HEK293 (cell line): ENCODE data around the gene THSD7B.

Source experiments
- CTCF ChIA-PET: fragments of 350-600 bp; formaldehyde crosslinking; extraction: SDS; loops from one replicate; lab custom pipeline; 2021; ENCODE audit warnings: antibody characterized with exemption; lab: Yijun Ruan, JAX
- POLR2A ChIA-PET: fragments of 300-600 bp; formaldehyde crosslinking; extraction: SDS; loops from one replicate; lab custom pipeline; 2020; ENCODE audit warnings: antibody characterized with exemption, inconsistent platforms; lab: Yijun Ruan, JAX
- H3K27ac ChIP-seq: fragments of 200-500 bp; sonication (Bioruptor generic); 2 replicates; pipeline ENCODE4 v1.5.1; 2014; ENCODE audit warnings: low read depth, low read length, control low read depth, inconsistent platforms; ENCODE audit errors: extremely low read depth
- H3K36me3 ChIP-seq, 2 experiments: fragments of 200-500 bp in 1 of 2; sonication (Bioruptor generic) in 1 of 2; 1 replicate in 1 of 2; 2 replicates in 1 of 2; pipeline ENCODE4 v1.5.1; 2014 to 2017; ENCODE audit warnings: inconsistent platforms in 2 of 2, low read length in 2 of 2; ENCODE audit not compliant: control insufficient read depth in 2 of 2, insufficient read depth in 1 of 2
- H3K4me1 ChIP-seq: fragments of 200-500 bp; sonication (Bioruptor generic); 2 replicates; pipeline ENCODE4 v1.5.1; 2014; ENCODE audit warnings: mild to moderate bottlenecking, low read length, inconsistent platforms; ENCODE audit not compliant: control insufficient read depth, insufficient read depth
- H3K4me3 ChIP-seq: 2 replicates; pipeline ENCODE4 v1.5.1; 2011; ENCODE audit warnings: low read depth, mild to moderate bottlenecking, control low read depth, low read length, moderate library complexity
- H3K9me3 ChIP-seq: fragments of 200-500 bp; sonication (Bioruptor generic); 2 replicates; pipeline ENCODE4 v1.5.1; 2014; ENCODE audit warnings: low read depth, low read length, inconsistent platforms; ENCODE audit not compliant: control insufficient read depth, insufficient read depth
- GFI1B ChIP-seq: fragments of 450-650 bp; formaldehyde crosslinking; IDR thresholded peaks from 2 replicates; pipeline ENCODE4 v1.5.1; 2016; ENCODE audit warnings: missing biosample characterization, missing genetic modification characterization
- OVOL3 ChIP-seq: fragments of 450-650 bp; formaldehyde crosslinking; IDR thresholded peaks from 2 replicates; pipeline ENCODE4 v1.5.1; 2016; ENCODE audit warnings: missing biosample characterization, missing genetic modification characterization
- SP3 ChIP-seq: fragments of 450-650 bp; formaldehyde crosslinking; IDR thresholded peaks from 2 replicates; pipeline ENCODE4 v1.5.1; 2016; ENCODE audit warnings: missing biosample characterization, missing genetic modification characterization
- ZBTB48 ChIP-seq: fragments of 450-650 bp; formaldehyde crosslinking; IDR thresholded peaks from 2 replicates; pipeline ENCODE4 v1.5.1; 2016; ENCODE audit warnings: missing biosample characterization, missing genetic modification characterization
- ZFP69B ChIP-seq: fragments of 450-650 bp; formaldehyde crosslinking; IDR thresholded peaks from 2 replicates; pipeline ENCODE4 v1.5.1; 2016; ENCODE audit warnings: missing biosample characterization, missing genetic modification characterization
- ZNF132 ChIP-seq: fragments of 450-650 bp; formaldehyde crosslinking; IDR thresholded peaks from 2 replicates; pipeline ENCODE4 v1.5.1; 2017; ENCODE audit warnings: missing biosample characterization, missing genetic modification characterization, borderline replicate concordance
- ZNF175 ChIP-seq: fragments of 450-650 bp; formaldehyde crosslinking; IDR thresholded peaks from 2 replicates; pipeline ENCODE4 v1.5.1; 2016; ENCODE audit warnings: missing biosample characterization, missing genetic modification characterization
- ZNF223 ChIP-seq: fragments of 450-650 bp; formaldehyde crosslinking; IDR thresholded peaks from 2 replicates; pipeline ENCODE4 v1.5.1; 2016; ENCODE audit warnings: missing biosample characterization, missing genetic modification characterization
- ZNF274 ChIP-seq, 2 experiments: fragments of 200-500 bp in 1 of 2; fragments of 450-650 bp in 1 of 2; sonication (Bioruptor generic) in 1 of 2; formaldehyde crosslinking in 1 of 2; IDR thresholded peaks; 2 replicates each; pipeline versions ENCODE4 v1.5.1 to v1.6.1; 2014 to 2016; ENCODE audit warnings: borderline replicate concordance in 1 of 2, inconsistent platforms in 1 of 2, low read length in 1 of 2, missing biosample characterization in 1 of 2, missing genetic modification characterization in 1 of 2
- ZNF366 ChIP-seq: fragments of 450-650 bp; formaldehyde crosslinking; conservative IDR thresholded peaks from 2 replicates; pipeline ENCODE4 v1.5.1; 2016; ENCODE audit warnings: missing biosample characterization, missing genetic modification characterization
- ZNF521 ChIP-seq: fragments of 450-650 bp; formaldehyde crosslinking; IDR thresholded peaks from 2 replicates; pipeline ENCODE4 v1.5.1; 2017; ENCODE audit warnings: missing biosample characterization, mild to moderate bottlenecking, missing genetic modification characterization
- ZNF548 ChIP-seq: fragments of 450-650 bp; formaldehyde crosslinking; IDR thresholded peaks from 2 replicates; pipeline ENCODE4 v1.5.1; 2016; ENCODE audit warnings: missing biosample characterization, missing genetic modification characterization
- ZNF560 ChIP-seq: fragments of 450-650 bp; formaldehyde crosslinking; IDR thresholded peaks from 2 replicates; pipeline ENCODE4 v1.5.1; 2017; ENCODE audit warnings: missing biosample characterization, missing genetic modification characterization, borderline replicate concordance
- ZNF585B ChIP-seq: fragments of 450-650 bp; formaldehyde crosslinking; IDR thresholded peaks from 2 replicates; pipeline ENCODE4 v1.5.1; 2016; ENCODE audit warnings: missing biosample characterization, missing genetic modification characterization
- ZNF768 ChIP-seq: fragments of 450-650 bp; formaldehyde crosslinking; IDR thresholded peaks from 2 replicates; pipeline ENCODE4 v1.5.1; 2018; ENCODE audit warnings: missing biosample characterization, mild to moderate bottlenecking, missing genetic modification characterization
- ZNF776 ChIP-seq: fragments of 450-650 bp; formaldehyde crosslinking; IDR thresholded peaks from 2 replicates; pipeline ENCODE4 v1.5.0; 2017; ENCODE audit warnings: missing biosample characterization, missing genetic modification characterization, borderline replicate concordance
- ZNF792 ChIP-seq: fragments of 450-650 bp; formaldehyde crosslinking; IDR thresholded peaks from 2 replicates; pipeline ENCODE4 v1.5.1; 2016; ENCODE audit warnings: missing biosample characterization, missing genetic modification characterization
- ZSCAN4 ChIP-seq: fragments of 450-650 bp; formaldehyde crosslinking; IDR thresholded peaks from 2 replicates; pipeline ENCODE4 v1.5.1; 2017; ENCODE audit warnings: missing biosample characterization, missing genetic modification characterization
- ZXDB ChIP-seq: fragments of 450-650 bp; formaldehyde crosslinking; IDR thresholded peaks from 2 replicates; pipeline ENCODE4 v1.5.1; 2016; ENCODE audit warnings: missing biosample characterization, missing genetic modification characterization
- TF ChIP-seq, protein P1 (sequence below): fragments of 450-650 bp; formaldehyde crosslinking; IDR thresholded peaks from 2 replicates; pipeline ENCODE4 v1.5.1; 2016; ENCODE audit warnings: missing biosample characterization, missing genetic modification characterization
- TF ChIP-seq, protein P2 (sequence below): fragments of 450-650 bp; formaldehyde crosslinking; IDR thresholded peaks from 2 replicates; pipeline ENCODE4 v1.5.1; 2017; ENCODE audit warnings: missing biosample characterization, missing genetic modification characterization

The THSD7B gene

GRCh38 chr2:136798766-136799165 lies 33.4 kb downstream of the THSD7B start:
- H3K4me1 ChIP-seq: no peaks in the 10 kb centered on the region
- no peaks in the 10 kb centered on the region for H3K9me3 ChIP-seq
- ChIA-PET CTCF (no interaction called here), POLR2A (no interaction called here)
- H3K27ac ChIP-seq: no peak overlapping the region
- no peaks in the 10 kb centered on the region for H3K36me3 ChIP-seq
- no peak for TF ChIP-seq ZNF585B
- TF ChIP-seq ZNF366 (tag by site-specific recombination): no peak
- TF ChIP-seq ZNF792 (tag by site-specific recombination): no peak
- no peak for TF ChIP-seq ZNF175 (tag by site-specific recombination)
- TF ChIP-seq ZSCAN4 (tag by site-specific recombination): no peak
- no peak for TF ChIP-seq ZNF521
- no peak for TF ChIP-seq ZNF776 (tag by site-specific recombination)
- TF ChIP-seq ZNF768 (tag by site-specific recombination): no peak
- no peak for TF ChIP-seq ZBTB48 (tag by site-specific recombination)
- TF ChIP-seq ZNF548 (tag by site-specific recombination): no peak
- no peak for TF ChIP-seq ZNF560 (tag by site-specific recombination)
- TF ChIP-seq SP3 (tag by site-specific recombination): no peak
- H3K4me3 ChIP-seq: no peak overlapping the region

DNA sequence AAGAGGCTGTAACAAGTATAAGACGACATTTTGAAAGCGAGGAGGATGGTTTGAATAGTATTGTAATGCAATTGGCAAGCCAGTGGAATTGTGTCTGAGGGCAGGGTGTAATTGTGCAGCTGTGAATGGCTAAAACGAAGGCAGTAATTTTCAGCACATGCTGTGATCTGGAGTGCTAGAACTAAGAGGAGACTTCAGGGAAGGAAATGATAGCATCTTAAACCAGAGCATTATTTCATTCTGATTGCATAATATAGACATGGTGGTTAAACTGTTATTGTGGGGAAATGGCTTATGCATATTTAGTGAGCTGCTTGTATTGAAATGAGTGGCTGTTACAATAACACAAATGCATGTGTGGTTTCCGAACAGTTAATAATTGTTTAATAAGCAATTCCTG lies 36.3 kb downstream of the THSD7B start:
- ChIA-PET POLR2A (no interaction called here), CTCF (no interaction called here)
- H3K9me3 ChIP-seq: no peaks in the 10 kb centered on the region
- no peak for TF ChIP-seq OVOL3 (tag by site-specific recombination)
- TF ChIP-seq ZNF274 (IDR thresholded peaks at IDR 0.05; ENCODE audit: low read length): no peak
- no peak for TF ChIP-seq ZNF274 (tag by site-specific recombination; IDR thresholded peaks at IDR 0.05; ENCODE audit: borderline replicate concordance)
- TF ChIP-seq ZNF223 (tag by site-specific recombination): no peak
- TF ChIP-seq, protein P1, sequence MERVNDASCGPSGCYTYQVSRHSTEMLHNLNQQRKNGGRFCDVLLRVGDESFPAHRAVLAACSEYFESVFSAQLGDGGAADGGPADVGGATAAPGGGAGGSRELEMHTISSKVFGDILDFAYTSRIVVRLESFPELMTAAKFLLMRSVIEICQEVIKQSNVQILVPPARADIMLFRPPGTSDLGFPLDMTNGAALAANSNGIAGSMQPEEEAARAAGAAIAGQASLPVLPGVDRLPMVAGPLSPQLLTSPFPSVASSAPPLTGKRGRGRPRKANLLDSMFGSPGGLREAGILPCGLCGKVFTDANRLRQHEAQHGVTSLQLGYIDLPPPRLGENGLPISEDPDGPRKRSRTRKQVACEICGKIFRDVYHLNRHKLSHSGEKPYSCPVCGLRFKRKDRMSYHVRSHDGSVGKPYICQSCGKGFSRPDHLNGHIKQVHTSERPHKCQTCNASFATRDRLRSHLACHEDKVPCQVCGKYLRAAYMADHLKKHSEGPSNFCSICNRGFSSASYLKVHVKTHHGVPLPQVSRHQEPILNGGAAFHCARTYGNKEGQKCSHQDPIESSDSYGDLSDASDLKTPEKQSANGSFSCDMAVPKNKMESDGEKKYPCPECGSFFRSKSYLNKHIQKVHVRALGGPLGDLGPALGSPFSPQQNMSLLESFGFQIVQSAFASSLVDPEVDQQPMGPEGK: no peak
- no peak for TF ChIP-seq ZXDB (tag by site-specific recombination)
- no peak for TF ChIP-seq ZFP69B (tag by site-specific recombination)
- TF ChIP-seq, protein P2, sequence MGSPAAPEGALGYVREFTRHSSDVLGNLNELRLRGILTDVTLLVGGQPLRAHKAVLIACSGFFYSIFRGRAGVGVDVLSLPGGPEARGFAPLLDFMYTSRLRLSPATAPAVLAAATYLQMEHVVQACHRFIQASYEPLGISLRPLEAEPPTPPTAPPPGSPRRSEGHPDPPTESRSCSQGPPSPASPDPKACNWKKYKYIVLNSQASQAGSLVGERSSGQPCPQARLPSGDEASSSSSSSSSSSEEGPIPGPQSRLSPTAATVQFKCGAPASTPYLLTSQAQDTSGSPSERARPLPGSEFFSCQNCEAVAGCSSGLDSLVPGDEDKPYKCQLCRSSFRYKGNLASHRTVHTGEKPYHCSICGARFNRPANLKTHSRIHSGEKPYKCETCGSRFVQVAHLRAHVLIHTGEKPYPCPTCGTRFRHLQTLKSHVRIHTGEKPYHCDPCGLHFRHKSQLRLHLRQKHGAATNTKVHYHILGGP (tag by site-specific recombination): no peak
- TF ChIP-seq GFI1B (tag by site-specific recombination): no peak
- no peaks in the 10 kb centered on the region for H3K36me3 ChIP-seq
- H3K4me1 ChIP-seq: no peaks in the 10 kb centered on the region
- H3K4me3 ChIP-seq: no peak overlapping the region
- no peak overlapping the region for H3K27ac ChIP-seq

DNA sequence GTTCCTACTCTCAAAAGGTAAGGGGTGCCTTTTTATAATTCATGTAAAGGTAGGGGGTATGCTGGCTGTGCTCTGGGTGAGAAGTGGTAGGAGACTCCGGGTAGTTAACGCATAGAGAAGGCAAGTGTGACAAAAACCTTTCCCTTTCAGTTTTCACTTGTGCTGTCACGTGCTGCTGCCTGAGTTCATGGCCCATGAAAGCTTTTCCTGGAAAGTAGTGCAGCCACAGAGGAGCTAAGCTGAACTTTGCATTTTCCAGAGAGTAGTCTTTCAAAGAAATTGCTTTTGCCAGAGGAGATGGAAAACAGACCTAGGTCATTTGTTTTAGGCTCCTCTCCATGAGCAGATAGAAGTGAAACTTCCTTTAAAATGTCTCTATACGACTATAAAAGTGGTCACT lies 44.7 kb downstream of the THSD7B start:
- Histone ChIP-seq H3K4me3 (no peak overlapping the region), H3K27ac (no peak overlapping the region), H3K4me1 (no peaks in the 10 kb centered on the region), H3K36me3 (no peaks in the 10 kb centered on the region), H3K9me3 (no peaks in the 10 kb centered on the region)
- POLR2A ChIA-PET: no interaction called here
- no peak for TF ChIP-seq ZNF132
- CTCF ChIA-PET: no interaction called here
